ENCODE data around the gene C16orf96.

The C16orf96 gene

DNA sequence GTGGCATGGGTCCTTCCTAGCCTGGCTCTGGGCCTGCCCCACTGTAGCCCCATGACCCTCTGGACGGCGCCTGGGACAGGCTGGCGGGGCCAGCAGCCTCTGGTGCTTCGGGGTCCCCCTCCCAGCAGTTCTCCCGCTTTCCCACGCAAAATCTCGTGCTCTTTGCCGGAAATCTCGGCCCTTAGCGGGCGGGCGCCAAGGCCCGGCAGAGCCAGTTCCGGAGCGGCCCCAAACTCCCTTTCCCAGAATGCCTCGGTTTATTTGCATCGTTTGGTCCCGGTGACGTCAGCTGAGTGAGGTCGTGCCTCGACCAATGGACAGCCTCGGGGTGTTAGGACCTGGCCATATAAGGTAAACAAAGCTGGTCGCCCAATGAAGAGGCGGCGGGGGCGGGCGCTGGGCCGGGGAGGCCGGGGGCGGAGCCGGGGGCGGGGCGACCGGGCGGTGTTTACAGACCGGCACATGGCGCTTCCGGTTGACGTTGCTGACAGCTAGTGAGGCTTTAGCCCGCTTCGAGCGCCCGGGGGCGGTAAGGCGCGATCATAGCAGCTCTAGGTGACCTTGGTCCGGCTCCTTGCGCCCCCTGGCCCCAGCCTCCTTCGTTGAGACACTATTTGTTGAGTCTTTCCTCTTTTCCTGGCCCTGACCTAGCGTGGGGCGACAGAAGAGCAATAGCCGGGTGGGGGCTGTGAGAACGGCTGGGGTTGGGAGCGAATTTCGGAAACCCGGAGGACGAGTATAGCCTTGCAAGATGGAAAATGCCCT, 60.1 kb downstream of the C16orf96 start:
- DNase-seq (ENCODE audit: low read depth): peak; percentile 98

DNA sequence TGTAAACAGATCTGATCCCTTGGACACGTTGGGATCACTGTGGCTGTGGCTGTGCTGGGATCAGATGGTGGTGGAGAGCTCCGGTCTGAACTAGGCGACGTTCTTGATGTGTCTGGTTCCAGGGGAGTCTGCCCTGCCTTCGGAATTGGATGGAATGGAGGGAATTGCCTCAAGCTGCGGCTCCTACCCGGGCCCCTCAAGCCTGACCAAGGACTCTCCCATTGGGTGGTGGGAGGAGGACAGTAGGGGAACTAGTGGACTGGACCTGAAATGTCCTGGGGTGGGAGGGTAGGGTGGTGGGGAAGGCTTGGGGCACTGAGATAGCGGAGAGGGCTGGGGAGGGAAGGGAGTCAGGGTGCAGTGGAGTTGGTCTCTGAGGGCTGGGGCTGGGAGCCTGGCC, 61.7 kb downstream of the C16orf96 start:
- DNase-seq (ENCODE audit: low read depth): no peak

DNA sequence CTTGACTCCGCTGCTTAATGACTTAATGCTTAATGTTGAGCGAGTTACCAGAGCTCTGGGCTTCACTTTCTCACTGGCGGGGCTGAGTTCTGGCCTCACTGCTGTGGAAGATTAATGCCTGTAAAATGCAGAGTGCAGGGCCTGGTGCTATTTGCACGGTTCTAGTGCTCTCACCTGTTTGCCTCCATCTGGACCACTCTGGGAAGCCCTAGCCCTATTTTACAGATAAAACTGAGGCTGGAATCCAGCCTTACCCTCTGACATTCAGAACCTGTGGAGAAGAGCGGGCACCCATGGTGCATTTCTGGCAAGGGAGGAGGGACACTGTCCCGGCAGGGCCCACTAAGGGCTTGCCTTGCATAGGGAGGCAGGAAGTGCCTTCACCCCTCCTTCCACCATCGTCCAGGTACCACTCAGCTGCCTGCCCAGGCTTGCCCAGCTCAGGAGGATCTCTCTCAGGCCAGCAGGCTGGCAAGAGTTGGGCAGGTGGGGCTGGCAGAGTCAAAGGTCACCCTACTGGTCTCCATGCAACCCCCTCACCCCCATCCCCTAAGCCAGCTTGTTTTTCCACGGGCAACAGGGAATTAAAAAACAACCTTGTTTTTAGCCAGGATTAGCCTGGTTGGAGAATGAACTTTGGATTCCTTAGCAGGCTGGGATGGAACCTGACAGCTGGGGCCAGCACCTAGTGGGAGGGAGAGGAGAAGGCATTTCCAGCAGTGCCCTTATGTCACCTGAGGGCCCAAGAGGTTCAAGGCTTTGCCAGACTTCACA, 62.7 kb downstream of the C16orf96 start:
- DNase-seq (ENCODE audit: low read depth): no peak

DNA sequence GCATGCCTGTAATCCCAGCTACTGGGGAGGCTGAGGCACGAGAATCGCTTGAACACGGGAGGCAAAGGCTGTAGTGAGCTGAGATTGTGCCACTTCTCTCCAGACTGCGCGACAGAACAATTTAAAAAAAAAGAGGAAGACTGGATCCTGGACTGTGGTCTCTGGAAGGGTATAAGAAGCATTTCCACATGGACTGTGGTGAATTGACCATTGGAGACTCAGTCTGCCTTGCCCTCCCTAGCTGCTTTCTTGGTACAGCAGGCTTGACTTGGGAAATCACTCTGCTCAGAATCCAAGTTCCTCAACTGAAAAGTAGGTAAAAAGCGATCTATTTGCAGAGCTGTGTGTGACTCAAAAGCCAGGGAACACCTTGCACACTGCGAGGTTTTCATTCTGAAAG, 67.5 kb downstream of the C16orf96 start:
- no peak for DNase-seq (ENCODE audit: low read depth)

DNA sequence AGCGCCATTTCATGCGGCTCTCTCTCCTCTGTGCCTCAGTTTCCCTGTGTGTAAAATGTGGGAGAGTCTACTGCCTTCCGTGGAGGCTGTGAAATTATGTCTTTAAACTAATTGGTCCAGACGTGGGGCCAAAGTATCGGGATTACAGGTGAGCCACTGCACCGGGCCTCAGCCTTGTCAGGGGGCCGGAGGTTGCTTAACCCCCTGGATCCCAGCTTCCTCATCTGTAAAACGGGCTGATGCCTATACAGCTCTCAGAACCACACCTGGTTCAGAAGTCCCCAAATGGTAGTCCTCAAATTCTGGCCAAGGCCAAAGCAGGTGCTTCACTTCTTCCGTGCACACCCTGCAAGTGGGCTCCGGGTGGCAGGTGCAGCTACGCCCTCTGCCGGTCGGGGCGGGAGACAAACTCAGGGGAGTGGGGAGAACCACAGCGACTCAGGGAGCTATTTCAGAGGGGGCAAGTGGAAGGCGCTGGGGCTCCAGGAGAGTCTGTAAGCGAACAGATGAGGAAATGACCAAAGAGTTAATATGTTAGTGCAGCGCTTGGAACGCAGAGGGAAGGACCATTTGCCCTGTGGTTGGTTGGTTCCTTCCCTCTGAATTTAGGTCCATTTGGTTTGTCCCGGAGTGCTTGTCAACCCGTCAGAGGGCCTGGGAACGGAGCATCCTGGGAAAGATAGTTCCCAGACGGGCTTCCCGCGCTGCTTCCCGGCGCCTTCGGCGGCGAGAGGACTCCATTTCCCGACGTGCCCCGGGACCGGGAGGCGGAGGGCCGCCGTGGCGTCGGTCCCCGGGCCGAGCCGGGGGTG, 68.1 kb downstream of the C16orf96 start, which contains the start of gene MGRN1:
MGRN1 (plus strand) TSS at position 812 of the 812 bp plus-strand sequence. CDS start 135 bp downstream, outside the sequence.
- peak; percentile 94 for DNase-seq (ENCODE audit: low read depth)

DNA sequence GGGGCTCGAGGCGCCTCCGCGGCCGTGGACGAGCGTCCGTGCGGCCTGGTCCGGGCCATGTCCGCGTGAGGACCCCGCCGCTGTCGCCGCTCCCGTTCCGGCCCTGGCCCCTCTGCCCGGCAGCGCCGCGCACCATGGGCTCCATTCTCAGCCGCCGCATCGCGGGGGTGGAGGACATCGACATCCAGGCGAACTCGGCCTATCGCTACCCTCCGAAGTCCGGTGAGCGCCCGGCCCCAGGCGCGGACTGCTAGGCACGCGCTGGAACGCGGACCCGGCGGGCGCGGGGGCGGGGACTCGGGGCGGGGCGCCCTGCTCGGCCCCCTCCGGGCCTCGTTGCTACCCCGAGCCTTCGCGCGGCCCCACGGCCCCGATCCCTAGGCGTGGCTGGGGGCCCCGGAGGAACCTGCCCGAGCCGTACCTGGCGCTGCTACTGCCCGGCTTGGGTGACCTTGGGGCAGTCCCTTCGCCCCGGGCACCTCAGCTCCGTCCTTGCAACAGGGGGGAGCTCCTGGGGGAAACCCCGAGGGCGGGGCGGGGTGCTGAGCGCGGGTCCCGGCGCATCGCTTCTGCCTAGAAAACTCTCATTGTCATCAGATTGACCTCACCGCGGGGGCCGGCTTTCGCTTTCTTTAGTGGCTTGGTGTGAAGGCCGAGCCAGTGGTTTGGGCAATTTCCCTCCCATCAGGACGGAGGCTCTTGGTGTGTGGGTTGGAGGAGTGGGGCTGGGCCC, 68.9 kb downstream of the C16orf96 start:
- DNase-seq (ENCODE audit: low read depth): no peak

DNA sequence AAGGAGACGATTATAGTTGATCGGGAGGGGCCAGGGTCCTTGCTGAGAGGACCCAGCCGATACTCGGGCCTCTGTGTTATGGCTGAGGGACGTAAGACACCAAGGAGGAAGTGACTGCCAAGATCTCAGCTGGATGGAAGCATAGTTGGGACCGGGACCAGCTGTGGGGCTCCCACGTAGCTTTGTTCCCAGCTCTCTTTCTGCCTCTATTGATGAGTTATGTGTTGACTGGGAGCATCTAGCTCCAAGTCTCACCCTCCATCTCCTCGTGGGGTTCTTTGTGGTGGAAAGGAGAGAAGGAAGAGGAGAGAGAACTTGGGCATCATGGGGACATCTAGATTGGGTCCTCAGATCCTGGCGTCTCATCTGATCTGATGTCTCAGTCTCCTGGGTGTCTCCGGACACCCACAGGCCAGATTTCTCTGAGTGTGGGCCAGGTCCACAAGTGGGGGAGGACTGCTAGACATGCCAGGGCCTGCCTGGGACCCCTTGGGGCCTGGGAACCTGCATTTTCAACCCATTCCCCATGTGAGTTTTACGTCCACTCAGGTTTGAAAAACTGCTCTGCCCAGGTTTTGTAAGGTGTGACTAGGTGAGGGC, 69.5 kb downstream of the C16orf96 start:
- no peak for DNase-seq (ENCODE audit: low read depth)

DNA sequence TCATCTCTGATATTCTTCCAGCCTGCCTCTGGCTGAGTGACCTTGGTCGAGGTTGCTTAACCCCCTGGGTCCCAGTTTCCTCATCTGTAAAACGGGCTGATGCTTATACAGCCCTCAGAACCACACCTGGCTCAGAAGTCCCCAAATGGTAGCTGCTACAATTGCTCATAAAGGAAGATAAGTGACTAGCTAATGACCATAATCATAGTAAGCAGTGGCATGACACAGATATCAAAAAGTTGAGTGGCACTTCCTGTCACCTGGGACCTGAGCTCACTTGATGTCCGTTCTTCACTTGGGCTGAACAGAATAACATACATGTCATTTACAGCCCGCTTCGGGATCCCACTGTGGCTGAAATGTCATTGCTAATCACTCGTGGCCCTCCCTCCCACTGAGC, 70.3 kb downstream of the C16orf96 start:
- DNase-seq (ENCODE audit: low read depth): no peak

DNA sequence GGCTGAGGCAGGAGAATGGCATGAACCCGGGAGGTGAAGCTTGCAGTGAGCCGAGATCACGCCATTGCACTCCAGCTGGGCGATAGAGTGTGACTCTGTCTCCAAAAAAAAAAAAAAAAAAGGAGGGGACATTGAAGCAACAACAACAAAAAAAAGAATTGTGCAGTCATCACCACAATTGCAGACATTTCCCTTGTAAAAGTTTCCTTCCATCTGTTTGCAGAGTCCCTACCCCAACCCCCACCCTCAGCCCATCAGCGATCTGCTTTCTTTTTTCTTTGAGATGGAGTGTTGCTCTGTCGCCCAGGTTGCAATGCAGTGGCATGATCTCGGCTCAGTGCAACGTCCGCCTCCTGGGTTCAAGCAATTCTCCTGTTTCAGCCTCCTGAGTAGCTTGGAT, 72.1 kb downstream of the C16orf96 start:
- no peak for DNase-seq (ENCODE audit: low read depth)

DNA sequence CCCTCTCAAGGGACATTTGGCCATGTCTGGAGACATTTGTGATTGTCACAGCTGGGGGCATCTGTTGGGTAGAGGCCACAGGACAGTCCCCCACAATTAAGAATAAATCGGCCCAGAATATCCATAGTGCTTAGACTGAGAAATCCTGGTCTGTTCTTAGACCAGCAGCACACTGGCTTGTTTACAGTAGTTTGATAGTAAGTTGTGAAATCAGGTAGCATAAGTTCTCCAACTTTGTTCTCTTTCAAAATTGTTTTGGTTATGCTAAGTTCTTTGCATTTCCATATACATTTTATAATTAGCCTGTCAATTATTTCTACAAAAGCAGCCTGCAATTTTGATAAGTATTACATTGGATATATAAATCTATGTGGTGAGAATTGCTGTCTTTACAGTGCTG, 75.3 kb downstream of the C16orf96 start:
- no peak for DNase-seq (ENCODE audit: low read depth)

DNA sequence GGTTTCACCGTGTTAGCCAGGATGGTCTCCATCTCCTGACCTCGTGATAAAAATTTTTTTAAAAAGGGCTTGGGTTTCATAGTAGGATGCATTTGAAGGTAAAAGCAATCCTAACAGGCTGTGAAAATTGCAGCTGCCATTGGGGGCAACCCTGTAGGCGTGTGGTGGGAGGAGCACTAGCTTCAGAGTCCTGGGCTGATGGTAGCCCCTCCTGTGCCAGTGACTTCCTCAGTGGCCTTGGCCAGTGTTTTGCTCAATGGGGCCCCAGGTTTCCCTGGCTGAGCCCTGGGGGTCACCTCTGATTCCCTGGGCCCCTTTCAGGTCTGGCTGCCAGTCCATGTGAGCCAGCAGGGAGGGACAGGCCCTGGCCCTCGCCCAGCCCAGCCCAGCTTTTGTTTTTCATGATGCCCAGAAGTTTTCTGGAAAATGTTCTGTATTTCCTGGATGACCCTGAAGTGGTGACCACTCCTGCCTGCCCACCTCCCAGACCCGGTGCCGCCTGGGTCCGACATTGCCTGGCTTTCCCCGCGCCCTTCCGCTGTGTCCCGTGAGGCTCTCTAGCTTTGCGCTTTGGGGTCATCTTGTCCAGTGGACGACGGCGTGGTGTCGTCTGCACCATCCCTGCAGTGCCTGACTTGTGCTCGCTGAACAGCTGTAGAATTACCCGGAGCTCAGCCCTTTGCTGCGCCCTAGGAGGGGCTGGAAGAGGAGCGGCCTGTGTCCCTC, 77.9 kb downstream of the C16orf96 start:
- DNase-seq (ENCODE audit: low read depth): no peak

DNA sequence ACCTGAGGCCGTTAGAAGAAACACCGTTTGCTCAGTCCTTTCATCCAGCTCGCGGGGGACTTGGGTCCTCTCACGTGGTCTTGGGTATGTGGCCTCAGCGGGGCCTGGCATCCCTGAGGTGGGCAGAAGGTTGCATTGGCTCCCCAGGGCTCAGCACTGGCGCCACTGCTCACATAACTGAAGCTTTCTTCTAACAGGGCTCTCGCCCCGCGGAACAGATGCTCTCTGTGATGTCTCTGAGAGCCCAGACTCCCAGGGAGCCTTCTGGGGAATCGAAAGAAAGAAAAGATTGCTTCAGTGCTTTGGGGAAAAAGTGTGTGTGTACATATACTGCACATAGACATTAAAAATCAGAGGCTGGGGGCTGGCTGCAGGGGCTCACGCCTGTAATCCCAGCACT, 78.6 kb downstream of the C16orf96 start:
- no peak for DNase-seq (ENCODE audit: low read depth)

DNA sequence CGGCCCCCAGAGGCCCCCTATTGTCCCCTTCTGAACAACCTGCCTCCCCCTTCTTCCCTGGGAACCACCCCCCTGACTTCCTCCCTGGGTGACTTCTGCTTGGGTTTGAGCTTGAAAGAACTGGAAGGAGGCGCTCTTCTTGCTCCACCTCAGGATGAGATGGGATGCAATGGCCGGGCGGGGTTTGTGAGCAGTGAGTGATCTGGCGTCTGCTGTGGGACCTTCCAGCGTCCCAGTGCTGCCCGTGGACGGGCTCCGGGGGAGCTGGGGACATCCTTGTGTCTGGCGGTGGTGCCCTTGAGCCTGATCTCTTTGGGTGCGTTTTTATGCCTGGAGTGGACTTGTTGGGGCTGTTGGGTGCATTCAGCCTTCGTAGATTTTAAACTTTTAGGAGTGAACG, 80.1 kb downstream of the C16orf96 start:
- no peak for DNase-seq (ENCODE audit: low read depth)

DNA sequence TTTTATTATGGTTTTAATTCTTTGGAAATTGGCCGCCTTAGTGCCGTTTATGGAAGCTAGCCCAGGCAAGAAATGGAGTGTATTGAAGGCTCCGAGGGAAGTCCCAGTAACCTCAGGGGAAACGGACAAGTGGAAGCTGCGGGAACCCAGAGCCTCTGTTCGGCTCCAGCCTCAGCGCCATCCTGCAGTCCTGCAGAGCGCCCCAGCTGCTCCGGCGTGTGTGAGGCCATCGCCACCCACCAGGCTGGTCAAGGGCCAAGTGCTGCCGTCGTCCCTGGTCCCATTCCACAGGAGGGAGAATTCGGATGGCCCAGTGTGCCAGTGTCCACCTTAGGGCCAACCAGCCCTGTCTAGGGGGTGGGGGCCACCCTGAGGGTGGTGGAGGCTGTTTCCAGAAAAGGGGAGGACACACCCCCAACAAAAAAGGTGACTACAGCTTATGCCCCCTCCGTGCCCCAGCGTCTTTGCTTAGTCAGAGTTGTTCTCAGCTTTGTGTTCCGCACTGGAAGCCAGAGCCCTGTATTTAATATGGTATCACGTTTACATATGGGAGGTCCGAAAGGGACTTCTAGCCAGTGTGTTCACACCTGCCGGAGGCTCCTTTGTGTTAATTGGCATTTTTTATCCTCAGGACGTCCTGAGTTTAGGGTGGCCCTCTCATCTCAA, 81.5 kb downstream of the C16orf96 start:
- no peak for DNase-seq (ENCODE audit: low read depth)

DNA sequence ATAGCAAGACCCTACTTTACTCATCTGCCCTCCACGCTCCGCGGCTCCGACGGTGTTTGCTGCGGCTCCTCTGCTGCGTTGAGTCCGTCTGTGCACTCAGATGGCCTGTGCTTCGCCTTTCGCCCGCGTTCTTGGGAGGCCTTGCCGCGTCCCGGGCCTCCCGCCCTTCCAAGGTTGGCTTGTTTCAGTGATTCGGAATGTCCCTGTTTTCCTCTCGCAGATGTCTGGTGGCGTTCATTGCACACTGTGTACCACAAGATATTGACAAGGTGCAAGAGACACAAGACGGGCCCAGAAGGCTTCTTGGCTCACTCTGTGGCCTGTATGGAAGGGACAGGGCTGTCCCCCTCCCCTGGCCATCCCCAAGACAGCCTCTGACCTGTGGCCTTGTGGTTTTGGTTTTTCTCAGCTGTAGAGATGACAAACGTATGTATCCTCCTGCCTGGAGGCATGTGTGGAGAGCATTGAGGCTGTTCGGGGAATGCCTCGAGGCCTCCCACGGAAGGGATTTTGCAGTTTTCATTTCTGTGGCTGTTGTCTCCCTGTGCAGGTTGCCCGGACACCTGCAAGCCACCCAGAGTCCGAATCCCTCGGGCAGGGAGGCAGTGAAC, 83.9 kb downstream of the C16orf96 start:
- no peak for DNase-seq (ENCODE audit: low read depth)

DNA sequence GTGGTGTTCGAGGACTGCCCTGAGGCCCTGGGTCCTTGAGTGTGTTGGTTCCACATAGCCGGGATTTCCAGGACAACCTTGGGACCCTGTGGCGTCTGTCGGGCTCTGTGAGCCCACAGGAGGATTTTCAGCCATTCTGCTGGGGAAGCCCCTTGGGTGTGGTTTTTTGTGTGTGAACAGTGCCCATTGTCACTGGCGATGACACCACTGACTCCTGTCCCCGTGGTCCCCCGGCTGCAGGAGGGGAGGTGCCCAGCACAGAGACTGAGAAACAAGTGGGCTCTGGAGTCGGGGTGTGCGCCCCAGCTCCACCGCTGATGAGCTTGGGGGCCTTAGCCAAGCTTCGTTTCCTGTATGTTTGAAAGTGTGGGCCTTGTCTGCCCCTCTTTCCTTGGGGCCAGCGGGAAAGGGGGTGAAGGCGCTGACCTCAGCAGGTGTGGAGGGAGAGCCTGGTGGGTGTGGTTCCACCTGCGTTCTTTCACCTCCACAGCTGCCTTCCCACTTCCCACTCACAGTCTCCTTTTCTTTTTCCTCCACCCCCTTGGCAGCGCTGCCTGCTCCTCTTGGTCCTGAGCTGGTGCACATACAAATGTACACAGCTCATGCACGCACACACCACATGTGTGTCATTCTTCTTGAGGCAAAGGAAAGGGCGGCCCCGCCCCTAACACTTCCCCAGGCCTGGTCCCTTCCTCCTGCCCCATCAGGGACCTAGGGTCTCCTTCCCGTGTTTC, 84.6 kb downstream of the C16orf96 start:
- DNase-seq (ENCODE audit: low read depth): no peak

DNA sequence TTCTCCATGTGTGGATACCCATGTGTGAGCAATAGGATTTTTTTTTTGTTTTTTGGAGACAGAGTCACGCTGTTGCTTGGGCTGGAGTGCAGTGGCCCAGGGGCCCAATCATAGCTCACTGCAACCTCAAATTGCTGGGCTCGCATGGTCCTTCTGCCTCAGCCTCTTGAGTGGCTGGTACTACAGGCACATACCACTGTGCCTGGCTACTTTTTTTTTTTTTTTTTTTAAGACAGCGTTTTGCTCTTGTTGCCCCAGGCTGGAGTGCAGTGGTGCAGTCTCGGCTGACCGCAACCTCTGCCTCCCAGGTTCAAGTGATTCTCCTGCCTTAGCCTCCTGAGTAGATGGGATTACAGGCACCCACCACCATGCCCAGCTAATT, 85.2 kb downstream of the C16orf96 start:
- no peak for DNase-seq (ENCODE audit: low read depth)

DNA sequence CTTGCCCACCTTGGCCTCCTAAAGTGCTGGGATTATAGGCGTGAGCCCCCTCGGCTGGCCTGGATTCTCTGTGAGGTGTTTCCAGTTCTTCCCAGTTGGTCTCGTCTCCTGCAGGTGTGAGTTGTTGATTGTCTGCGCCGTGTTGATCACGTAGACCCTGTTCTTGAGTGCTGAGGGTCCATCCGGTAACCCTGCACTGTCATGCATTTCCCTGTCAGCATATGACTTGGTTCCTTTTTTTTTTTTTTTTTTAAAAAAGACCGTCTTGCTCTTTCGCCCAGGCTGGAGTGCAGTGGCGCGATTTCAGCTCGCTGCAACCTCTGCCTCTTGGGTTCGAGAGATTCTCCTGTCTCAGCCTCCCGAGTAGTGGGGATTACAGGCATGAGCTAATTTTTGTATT, 85.8 kb downstream of the C16orf96 start:
- DNase-seq (ENCODE audit: low read depth): no peak
